ENCODE measurements around the gene MIAT.
"Not testable (repeated sequence)": the region's sequence is repeated elsewhere in the genome, so short reads cannot be mapped to it uniquely, and the experiment has no call there.

The MIAT gene

DNA sequence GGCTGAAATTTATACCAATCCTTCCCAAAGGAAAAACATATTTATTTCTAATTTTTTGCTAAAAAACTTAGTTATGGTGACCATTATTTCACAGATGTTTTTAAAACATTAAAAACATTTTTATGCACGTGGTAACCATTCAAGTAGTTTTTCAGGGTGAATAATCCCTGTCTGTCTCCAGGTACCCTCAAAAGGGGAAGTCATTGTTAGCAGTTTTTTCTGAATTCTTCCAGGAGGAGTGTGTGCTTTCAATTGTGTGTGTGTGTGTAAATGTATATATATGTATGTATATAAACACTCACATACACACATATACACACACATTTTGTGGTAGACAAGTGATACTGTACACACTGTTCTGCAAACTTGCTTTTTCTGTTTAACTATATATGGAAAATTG lies 43.9 kb downstream of the MIAT start:
- H3K79me2 ChIP-seq (ENCODE audit: insufficient read depth, low read length) = no peaks in the 10 kb centered on the region
- peaks cover 6% of the 10 kb centered on the region; the same call in 1 of the 2 replicates for H3K9me3 ChIP-seq (ENCODE audit: insufficient read depth, low read depth, low read length)
- no peaks in the 10 kb centered on the region for H3K27me3 ChIP-seq (ENCODE audit: insufficient read depth, low read length, poor library complexity, severe bottlenecking)
- TF ChIP-seq EZH2phosphoT487 (IDR thresholded peaks at IDR 0.05; ENCODE audit: borderline replicate concordance) = no peak
- TF ChIP-seq CTCF (conservative IDR thresholded peaks at IDR 0.05; ENCODE audit: low read length) = no peak
- no peak overlapping the region for H3K4me2 ChIP-seq (ENCODE audit: low read depth, low read length, poor library complexity, severe bottlenecking)
- H3K9me2 ChIP-seq (replicated peaks; ENCODE audit: low read depth, low read length) = no peaks in the 10 kb centered on the region
- H3K4me3 ChIP-seq (ENCODE audit: low read length, poor library complexity, severe bottlenecking) = no peak overlapping the region
- no peaks in the 10 kb centered on the region for H3K4me1 ChIP-seq (ENCODE audit: insufficient read depth, low read length, poor library complexity, severe bottlenecking)
- H3K9ac ChIP-seq (ENCODE audit: low read depth, low read length, poor library complexity, severe bottlenecking) = no peak overlapping the region
- no peak overlapping the region for H2AFZ ChIP-seq (ENCODE audit: low read length)
- H3K36me3 ChIP-seq (ENCODE audit: insufficient read depth, low read length) = peaks cover 10% of the 10 kb centered on the region; the same call in 1 of the 2 replicates
- no peaks in the 10 kb centered on the region for H4K20me1 ChIP-seq (ENCODE audit: insufficient read depth, low read length, poor library complexity, severe bottlenecking)
- H3F3A ChIP-seq (ENCODE audit: low read depth) = no peaks in the 10 kb centered on the region

- Histone ChIP-seq H4K20me1 (ENCODE audit: insufficient read depth, low read length, poor library complexity, severe bottlenecking) (no peaks in the 10 kb centered on the region), H3K9me3 (ENCODE audit: insufficient read depth, low read depth, low read length) (peaks cover 6% of the 10 kb centered on the region; the same call in 1 of the 2 replicates), H3K36me3 (ENCODE audit: insufficient read depth, low read length) (peaks cover 10% of the 10 kb centered on the region), H3K4me2 (ENCODE audit: low read depth, low read length, poor library complexity, severe bottlenecking) (no peak overlapping the region), H3K9ac (ENCODE audit: low read depth, low read length, poor library complexity, severe bottlenecking) (no peak overlapping the region), H3K27me3 (ENCODE audit: insufficient read depth, low read length, poor library complexity, severe bottlenecking) (no peaks in the 10 kb centered on the region), H2AFZ (ENCODE audit: low read length) (no peak overlapping the region), H3K79me2 (ENCODE audit: insufficient read depth, low read length) (no peaks in the 10 kb centered on the region), H3F3A (ENCODE audit: low read depth) (no peaks in the 10 kb centered on the region), H3K4me1 (ENCODE audit: insufficient read depth, low read length, poor library complexity, severe bottlenecking) (no peaks in the 10 kb centered on the region), H3K9me2 (replicated peaks; ENCODE audit: low read depth, low read length) (no peaks in the 10 kb centered on the region), H3K4me3 (ENCODE audit: low read length, poor library complexity, severe bottlenecking) (no peak overlapping the region)
- TF ChIP-seq EZH2phosphoT487 (IDR thresholded peaks at IDR 0.05; ENCODE audit: borderline replicate concordance) (no peak), CTCF (conservative IDR thresholded peaks at IDR 0.05; ENCODE audit: low read length) (no peak)
Observed at GRCh38 chr22:26702906-26703830, 45.8 kb downstream of the MIAT start.

GRCh38 chr22:26705379-26705778 lies 48.0 kb downstream of the MIAT start:
- H3K4me3 ChIP-seq (ENCODE audit: low read length, poor library complexity, severe bottlenecking); H3K9ac ChIP-seq (ENCODE audit: low read depth, low read length, poor library complexity, severe bottlenecking); H3K79me2 ChIP-seq (ENCODE audit: insufficient read depth, low read length); H3K9me3 ChIP-seq (ENCODE audit: insufficient read depth, low read depth, low read length); H3F3A ChIP-seq (ENCODE audit: low read depth); H3K36me3 ChIP-seq (ENCODE audit: insufficient read depth, low read length); H3K9me2 ChIP-seq (replicated peaks; ENCODE audit: low read depth, low read length); H3K4me2 ChIP-seq (ENCODE audit: low read depth, low read length, poor library complexity, severe bottlenecking); H3K27me3 ChIP-seq (ENCODE audit: insufficient read depth, low read length, poor library complexity, severe bottlenecking); H3K4me1 ChIP-seq (ENCODE audit: insufficient read depth, low read length, poor library complexity, severe bottlenecking); H2AFZ ChIP-seq (ENCODE audit: low read length); H4K20me1 ChIP-seq (ENCODE audit: insufficient read depth, low read length, poor library complexity, severe bottlenecking): not testable (repeated sequence)

Measured in Loucy (cell line).